H9 (cell line): ENCODE results near the gene CACNA1D. TPM values are rescaled to one million over a fixed set of nuclear protein-coding genes. Genes with fewer than 3 reads are reported as not detected.

Experiments used
- DNase-seq: peaks from one replicate; pipeline ENCODE4 v3.0.0-alpha.2; 2017
- H2AFZ ChIP-seq: one replicate; pipeline ENCODE4 v1.6.1; 2013; ENCODE audit warnings: mild to moderate bottlenecking, low read length, control low read depth, moderate library complexity
- H2AK5ac ChIP-seq: 2 replicates; pipeline ENCODE4 v1.6.1; 2013; ENCODE audit warnings: low read length, control low read depth, mixed read lengths; ENCODE audit not compliant: insufficient read length
- H2BK120ac ChIP-seq: one replicate; pipeline ENCODE4 v1.6.1; 2013; ENCODE audit warnings: low read depth, mild to moderate bottlenecking, low read length, control low read depth, inconsistent platforms; ENCODE audit not compliant: poor library complexity, severe bottlenecking
- H2BK12ac ChIP-seq: 2 replicates; pipeline ENCODE4 v1.6.1; 2013; ENCODE audit warnings: low read length, control low read depth, mixed read lengths, low read depth; ENCODE audit not compliant: insufficient read length
- H2BK15ac ChIP-seq: 2 replicates; pipeline ENCODE4 v1.6.1; 2013; ENCODE audit warnings: low read depth, low read length, control low read depth
- H2BK20ac ChIP-seq: one replicate; pipeline ENCODE4 v1.6.1; 2013; ENCODE audit warnings: low read depth, mild to moderate bottlenecking, low read length, control low read depth, inconsistent platforms; ENCODE audit not compliant: poor library complexity, severe bottlenecking
- H2BK5ac ChIP-seq: 2 replicates; pipeline ENCODE4 v1.6.1; 2013; ENCODE audit warnings: low read length, control low read depth, mixed read lengths; ENCODE audit not compliant: insufficient read length
- H3K14ac ChIP-seq: 2 replicates; pipeline ENCODE4 v1.6.1; 2013; ENCODE audit warnings: low read length, control low read depth; ENCODE audit not compliant: insufficient read depth
- H3K18ac ChIP-seq: 2 replicates; pipeline ENCODE4 v1.6.1; 2013; ENCODE audit warnings: low read depth, mild to moderate bottlenecking, mixed read lengths, low read length, control low read depth; ENCODE audit not compliant: insufficient read length
- H3K23ac ChIP-seq: 2 replicates; pipeline ENCODE4 v1.6.1; 2013; ENCODE audit warnings: low read length, control low read depth, mixed read lengths, low read depth; ENCODE audit not compliant: insufficient read length
- H3K23me2 ChIP-seq: 2 replicates; pipeline ENCODE4 v1.6.1; 2013; ENCODE audit warnings: low read depth, mild to moderate bottlenecking, mixed read lengths, low read length, control low read depth; ENCODE audit not compliant: insufficient read length, poor library complexity, severe bottlenecking
- H3K27ac ChIP-seq: 2 replicates; pipeline ENCODE4 v1.5.1; 2013; ENCODE audit warnings: low read length, control low read depth, mixed read lengths, low read depth; ENCODE audit not compliant: insufficient read length
- H3K27me3 ChIP-seq: 2 replicates; pipeline ENCODE4 v1.6.1; 2013; ENCODE audit warnings: low read length, control low read depth, inconsistent platforms; ENCODE audit not compliant: insufficient read depth
- H3K4ac ChIP-seq: 2 replicates; pipeline ENCODE4 v1.6.1; 2013; ENCODE audit warnings: low read depth, mild to moderate bottlenecking, control low read depth, inconsistent platforms, low read length, moderate library complexity
- H3K4me1 ChIP-seq: 2 replicates; pipeline ENCODE4 v1.6.1; 2013; ENCODE audit warnings: low read length, control low read depth, inconsistent platforms; ENCODE audit not compliant: insufficient read depth
- H3K4me2 ChIP-seq: 2 replicates; pipeline ENCODE4 v1.6.1; 2013; ENCODE audit warnings: low read length, control low read depth, mixed read lengths; ENCODE audit not compliant: insufficient read length, insufficient read depth
- H3K56ac ChIP-seq: 2 replicates; pipeline ENCODE4 v1.6.1; 2013; ENCODE audit warnings: low read depth, mild to moderate bottlenecking, mixed read lengths, low read length, control low read depth; ENCODE audit not compliant: insufficient read length
- H3K79me1 ChIP-seq: 2 replicates; pipeline ENCODE4 v1.6.1; 2013; ENCODE audit warnings: low read depth, mild to moderate bottlenecking, moderate library complexity, low read length, control low read depth, inconsistent platforms; ENCODE audit not compliant: insufficient read depth, poor library complexity, severe bottlenecking
- H3K79me2 ChIP-seq: 2 replicates; pipeline ENCODE4 v1.6.1; 2013; ENCODE audit warnings: low read length, control low read depth, inconsistent platforms; ENCODE audit not compliant: insufficient read depth
- H3K9ac ChIP-seq: 2 replicates; pipeline ENCODE4 v1.6.1; 2013; ENCODE audit warnings: low read length, control low read depth, mixed read lengths; ENCODE audit not compliant: insufficient read length; ENCODE audit errors: extremely low read depth
- H3K9me3 ChIP-seq: one replicate; pipeline ENCODE4 v1.6.1; 2013; ENCODE audit warnings: low read depth, low read length, inconsistent platforms; ENCODE audit not compliant: control insufficient read depth
- H3T11ph ChIP-seq: one replicate; pipeline ENCODE4 v1.6.1; 2013; ENCODE audit warnings: mild to moderate bottlenecking, low read length, control low read depth, inconsistent platforms
- H4K20me1 ChIP-seq: one replicate; pipeline ENCODE4 v1.6.1; 2013; ENCODE audit not compliant: control insufficient read depth, insufficient read length, insufficient read depth
- H4K5ac ChIP-seq: 2 replicates; pipeline ENCODE4 v1.6.1; 2013; ENCODE audit warnings: low read depth, mild to moderate bottlenecking, mixed read lengths, low read length, control low read depth; ENCODE audit not compliant: insufficient read length
- H4K8ac ChIP-seq: replicated peaks from 2 replicates; pipeline ENCODE4 v1.6.1; 2013; ENCODE audit warnings: low read length, control low read depth, mixed read lengths, low read depth; ENCODE audit not compliant: insufficient read length
- H4K91ac ChIP-seq: 2 replicates; pipeline ENCODE4 v1.6.1; 2013; ENCODE audit warnings: low read depth, mild to moderate bottlenecking, moderate library complexity, mixed read lengths, low read length, control low read depth; ENCODE audit not compliant: insufficient read length
- H3K27ac Mint-ChIP-seq, 3 experiments: 2 replicates in 2 of 3; 3 replicates in 1 of 3; pipeline ENCODE4 v1.8.0; 2020 to 2021; ENCODE audit warnings: mixed read lengths in 3 of 3, mild to moderate bottlenecking in 1 of 3, moderate library complexity in 1 of 3
- H3K27me3 Mint-ChIP-seq: 2 replicates; pipeline ENCODE4 v1.8.0; 2021; ENCODE audit warnings: low read depth, mild to moderate bottlenecking, moderate library complexity, mixed read lengths
- H3K36me3 Mint-ChIP-seq, 3 experiments: 2 replicates in 2 of 3; 3 replicates in 1 of 3; pipeline ENCODE4 v1.8.0; 2020 to 2021; ENCODE audit warnings: low read depth in 3 of 3, mixed read lengths in 3 of 3; ENCODE audit not compliant: insufficient read depth in 1 of 3
- H3K4me1 Mint-ChIP-seq, 2 experiments: 2 replicates each; pipeline ENCODE4 v1.8.0; 2020; ENCODE audit warnings: mixed read lengths in 2 of 2
- H3K4me3 Mint-ChIP-seq, 2 experiments: 2 replicates in 1 of 2; 3 replicates in 1 of 2; pipeline ENCODE4 v1.8.0; 2020 to 2021; ENCODE audit warnings: mild to moderate bottlenecking in 2 of 2, mixed read lengths in 2 of 2, moderate library complexity in 1 of 2
- H3K9me3 Mint-ChIP-seq, 2 experiments: 2 replicates in 1 of 2; 3 replicates in 1 of 2; pipeline ENCODE4 v1.8.0; 2020; ENCODE audit warnings: mild to moderate bottlenecking in 2 of 2, mixed read lengths in 2 of 2, moderate library complexity in 1 of 2
- WGBS: extraction: QIAGEN DNeasy Blood & Tissue Kit; methylation state at CpG from one replicate; pipeline ENCODE4 v1.1.7; 2013; ENCODE audit warnings: missing lambda C conversion rate, low lambda C conversion rate, mixed read lengths; ENCODE audit not compliant: insufficient read length; ENCODE audit errors: extremely low coverage; 5-methylcytosine and 5-hydroxymethylcytosine counted together
- total RNA-seq: library from RNA; stranded (reverse); gene quantifications from 2 replicates; pipeline ENCODE4 v1.2.1, GENCODE V29; 2021
- TF ChIP-seq, protein P1 (sequence below): fragments of 200-600 bp; sonication (generic); conservative IDR thresholded peaks from 3 replicates; pipeline ENCODE4 v1.8.0; 2021; ENCODE audit warnings: antibody characterized with exemption, mild to moderate bottlenecking

Gene CACNA1D
- total RNA-seq, 1 experiment from 2014 or later = 3.5 TPM

DNA sequence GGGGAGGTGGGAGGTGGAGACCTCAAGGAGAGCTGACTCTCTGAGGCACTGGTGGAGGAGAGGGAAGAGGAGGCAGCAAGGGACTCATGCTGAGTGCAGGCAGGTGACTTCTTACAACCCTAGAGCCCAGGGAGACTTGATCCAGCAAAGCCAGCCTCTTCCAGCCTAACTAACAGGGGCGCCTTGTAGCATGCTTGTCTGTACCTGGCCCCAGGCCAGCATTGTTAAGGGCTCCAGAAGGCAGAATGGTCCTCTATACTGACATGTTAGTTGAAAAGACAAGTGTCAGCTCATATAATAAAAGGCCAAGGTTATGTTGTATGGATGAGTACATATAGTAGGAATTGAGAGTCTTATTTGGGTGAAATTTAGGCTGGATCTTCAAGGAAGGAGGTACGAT is 286.4 kb downstream of the CACNA1D start:
- no peak overlapping the region for H2BK15ac ChIP-seq
- no peak overlapping the region for H3K4me2 ChIP-seq
- no peaks in the 10 kb centered on the region for H3K4me1 ChIP-seq
- no peak for DNase-seq
- H3K18ac ChIP-seq = no peak overlapping the region
- no CpG with 5 or more reads among the region's 2 CpGs for WGBS
- Mint-ChIP-seq H3K4me3 (no peak overlapping the region), H3K36me3 (no peaks in the 10 kb centered on the region; a peak in 1 of 7 replicates), H3K4me1 (peaks cover 7 to 10% of the 10 kb centered on the region in 2 experiments; a peak in 3 of 4 replicates), H3K27ac (no peak overlapping the region), H3K27me3 (peaks cover 3% of the 10 kb centered on the region; the same call in 1 of the 2 replicates), H3K9me3 (no peaks in the 10 kb centered on the region)
- TF ChIP-seq, protein P1, sequence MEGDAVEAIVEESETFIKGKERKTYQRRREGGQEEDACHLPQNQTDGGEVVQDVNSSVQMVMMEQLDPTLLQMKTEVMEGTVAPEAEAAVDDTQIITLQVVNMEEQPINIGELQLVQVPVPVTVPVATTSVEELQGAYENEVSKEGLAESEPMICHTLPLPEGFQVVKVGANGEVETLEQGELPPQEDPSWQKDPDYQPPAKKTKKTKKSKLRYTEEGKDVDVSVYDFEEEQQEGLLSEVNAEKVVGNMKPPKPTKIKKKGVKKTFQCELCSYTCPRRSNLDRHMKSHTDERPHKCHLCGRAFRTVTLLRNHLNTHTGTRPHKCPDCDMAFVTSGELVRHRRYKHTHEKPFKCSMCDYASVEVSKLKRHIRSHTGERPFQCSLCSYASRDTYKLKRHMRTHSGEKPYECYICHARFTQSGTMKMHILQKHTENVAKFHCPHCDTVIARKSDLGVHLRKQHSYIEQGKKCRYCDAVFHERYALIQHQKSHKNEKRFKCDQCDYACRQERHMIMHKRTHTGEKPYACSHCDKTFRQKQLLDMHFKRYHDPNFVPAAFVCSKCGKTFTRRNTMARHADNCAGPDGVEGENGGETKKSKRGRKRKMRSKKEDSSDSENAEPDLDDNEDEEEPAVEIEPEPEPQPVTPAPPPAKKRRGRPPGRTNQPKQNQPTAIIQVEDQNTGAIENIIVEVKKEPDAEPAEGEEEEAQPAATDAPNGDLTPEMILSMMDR = no peak
- no peak overlapping the region for H2BK20ac ChIP-seq
- H4K20me1 ChIP-seq = no peaks in the 10 kb centered on the region
- no peak overlapping the region for H4K8ac ChIP-seq
- H3K79me2 ChIP-seq = no peaks in the 10 kb centered on the region
- no peak overlapping the region for H3K14ac ChIP-seq
- H2AFZ ChIP-seq = no peak overlapping the region
- H3K27ac ChIP-seq = no peak overlapping the region
- H2BK5ac ChIP-seq = no peak overlapping the region
- no peaks in the 10 kb centered on the region for H3K79me1 ChIP-seq
- H2BK120ac ChIP-seq = no peak overlapping the region
- no peak overlapping the region for H4K91ac ChIP-seq
- H3K23ac ChIP-seq = no peak overlapping the region
- H3K27me3 ChIP-seq = no peaks in the 10 kb centered on the region
- H2AK5ac ChIP-seq = no peak overlapping the region
- no peak overlapping the region for H4K5ac ChIP-seq
- H3K4ac ChIP-seq = no peak overlapping the region
- no peak overlapping the region for H3K9ac ChIP-seq
- H3K23me2 ChIP-seq = no peaks in the 10 kb centered on the region
- no peak overlapping the region for H3K56ac ChIP-seq
- no peaks in the 10 kb centered on the region for H3K9me3 ChIP-seq
- H2BK12ac ChIP-seq = no peak overlapping the region
- H3T11ph ChIP-seq = no peak overlapping the region
